ENCODE measurements around the gene TMEM87A. TPM values are rescaled to one million over a fixed set of nuclear protein-coding genes. Genes with fewer than 3 reads are reported as not detected.

Gene TMEM87A
- total RNA-seq, 4 donors from 2014 or later = 47.1 to 63.1 (median 57.0) TPM

DNA sequence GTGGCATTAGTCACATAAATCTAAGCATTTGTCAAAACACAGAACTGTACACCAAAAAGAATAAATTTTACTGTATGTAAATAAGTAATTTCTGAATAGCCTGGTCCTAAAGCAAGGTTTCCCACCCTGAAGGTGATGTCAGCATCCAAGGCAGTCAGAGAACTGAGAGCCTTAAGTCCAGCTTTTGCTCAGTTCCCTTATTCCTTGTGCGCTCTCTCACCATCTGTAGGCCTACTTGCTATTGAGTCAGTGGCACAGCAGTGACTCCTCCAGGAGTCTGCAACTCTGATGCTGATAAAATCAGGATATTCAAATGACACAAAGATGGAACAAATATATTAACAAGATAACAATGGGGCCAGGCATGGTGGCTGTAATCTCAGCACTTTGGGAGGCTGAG, 87.4 kb downstream of the TMEM87A start:
- TF ChIP-seq CTCF (IDR thresholded peaks at IDR 0.05; ENCODE audit: low read depth) = no peak

DNA sequence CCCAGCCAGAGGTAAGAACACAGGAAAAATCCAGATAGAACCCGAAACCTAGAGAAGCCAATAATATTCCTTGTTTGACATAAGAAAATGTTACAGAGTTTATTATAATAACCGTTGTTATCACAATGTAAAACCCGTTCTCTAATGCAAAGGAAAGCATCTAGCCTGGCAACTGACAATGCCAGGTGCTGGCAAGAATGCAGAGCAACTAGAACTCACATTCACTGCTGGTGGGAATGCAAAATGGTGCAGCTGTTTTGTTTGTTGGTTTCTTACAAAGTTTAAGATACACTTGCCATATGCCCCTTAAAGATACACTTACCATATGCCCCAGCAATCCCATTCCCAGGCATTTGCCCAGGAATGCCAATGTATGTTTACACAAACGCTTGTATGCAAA, 88.5 kb downstream of the TMEM87A start:
- TF ChIP-seq CTCF (IDR thresholded peaks at IDR 0.05; ENCODE audit: low read depth) = no peak

GRCh38 chr15:42184296-42184695, 88.9 kb downstream of the TMEM87A start:
- TF ChIP-seq CTCF (IDR thresholded peaks at IDR 0.05; ENCODE audit: low read depth) = no peak

DNA sequence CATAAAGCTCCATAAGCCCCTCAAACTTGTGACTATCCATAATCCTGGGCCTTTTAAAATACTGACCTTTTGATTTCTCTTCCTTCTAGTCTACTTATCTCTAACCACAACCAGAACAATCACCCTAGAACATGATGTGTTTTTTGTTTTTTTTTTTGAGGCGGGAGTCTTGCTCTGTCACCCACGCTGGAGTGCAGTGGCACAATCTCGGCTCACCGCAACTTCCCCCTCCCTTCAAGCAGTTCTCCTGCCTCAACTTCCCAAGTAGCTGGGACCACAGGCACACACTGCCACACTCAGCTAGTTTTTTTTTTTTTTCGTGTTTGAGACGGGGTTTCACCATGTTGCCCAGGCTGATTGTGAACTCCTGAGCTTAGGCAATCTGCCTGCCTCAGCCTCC, 90.3 kb downstream of the TMEM87A start:
- TF ChIP-seq CTCF (IDR thresholded peaks at IDR 0.05; ENCODE audit: low read depth) = no peak

DNA sequence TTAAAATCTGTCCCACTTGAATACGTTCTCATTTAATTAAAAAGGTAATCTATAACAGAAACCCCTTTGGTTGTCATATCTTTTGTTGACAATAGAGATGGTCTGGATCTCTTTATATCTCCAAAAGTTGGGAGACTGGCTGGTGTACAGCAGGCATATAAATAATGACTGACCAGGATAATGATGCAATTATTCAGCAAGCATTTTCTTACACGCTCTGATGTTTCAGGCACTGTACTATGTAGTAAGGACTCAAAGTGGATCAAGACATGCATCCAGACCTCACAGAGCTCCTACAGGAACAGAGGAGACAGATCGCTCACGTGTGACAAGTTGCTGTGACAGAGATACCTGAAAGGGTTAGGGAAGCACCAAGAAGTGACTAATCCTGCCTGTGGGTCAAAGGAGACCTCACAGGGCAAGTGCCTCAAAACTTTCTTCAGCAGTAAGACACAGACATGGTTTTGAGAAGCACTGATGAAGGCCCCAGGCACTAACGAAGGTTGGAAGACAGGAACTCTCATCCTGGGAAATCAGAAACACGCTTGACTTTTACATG, 90.8 kb downstream of the TMEM87A start:
- no peak for TF ChIP-seq CTCF (IDR thresholded peaks at IDR 0.05; ENCODE audit: low read depth)

GRCh38 chr15:42178056-42178455, 95.2 kb downstream of the TMEM87A start:
- TF ChIP-seq CTCF (IDR thresholded peaks at IDR 0.05; ENCODE audit: low read depth) = no peak

- TF ChIP-seq CTCF (IDR thresholded peaks at IDR 0.05; ENCODE audit: low read depth) = no peak
Observed at GRCh38 chr15:42175671-42176070, 97.6 kb downstream of the TMEM87A start.
